Fibroblast of lung (primary cell): Measurements from ENCODE around the gene VPS33B. TPM values are rescaled to one million over a fixed set of nuclear protein-coding genes. Genes with fewer than 3 reads are reported as not detected.
"Not testable (repeated sequence)": the region's sequence is repeated elsewhere in the genome, so short reads cannot be mapped to it uniquely, and the experiment has no call there.

ENCODE experiments used
- DNase-seq, 2 donors: peaks; one replicate each; pipeline versions ENCODE4 v3.0.0 to v3.0.0-alpha.2; 2010; ENCODE audit warnings: low read depth in 2 of 2
- H2AFZ ChIP-seq: 2 replicates; pipeline ENCODE4 v1.5.1; 2012; ENCODE audit warnings: low read length, control low read depth, inconsistent platforms
- H3K27ac ChIP-seq: 2 replicates; pipeline ENCODE4 v1.5.1; 2011; ENCODE audit warnings: low read length, control low read depth; ENCODE audit not compliant: insufficient read depth
- H3K27me3 ChIP-seq: 2 replicates; pipeline ENCODE4 v1.5.1; 2011; ENCODE audit warnings: mild to moderate bottlenecking, low read length; ENCODE audit not compliant: control insufficient read depth, insufficient read depth
- H3K36me3 ChIP-seq: 2 replicates; pipeline ENCODE4 v1.5.1; 2011; ENCODE audit warnings: low read length; ENCODE audit not compliant: control insufficient read depth, insufficient read depth
- H3K4me1 ChIP-seq: 2 replicates; pipeline ENCODE4 v1.5.1; 2011; ENCODE audit warnings: low read length; ENCODE audit not compliant: control insufficient read depth, insufficient read depth; ENCODE audit errors: extremely low read depth
- H3K4me2 ChIP-seq: 2 replicates; pipeline ENCODE4 v1.5.1; 2011; ENCODE audit warnings: low read length, control low read depth; ENCODE audit not compliant: insufficient read depth; ENCODE audit errors: extremely low read depth
- H3K4me3 ChIP-seq, 4 experiments: fragments of 200-600 bp in 1 of 4; sonication (generic) in 1 of 4; replicated peaks in 1 of 4; 2 replicates each; pipeline ENCODE4 v1.5.1; 2011 to 2016; ENCODE audit warnings: low read length in 4 of 4, low read depth in 3 of 4, mild to moderate bottlenecking in 3 of 4, control low read depth in 2 of 4, inconsistent platforms in 1 of 4, mixed read lengths in 1 of 4; ENCODE audit not compliant: insufficient read depth in 1 of 4; ENCODE audit errors: control extremely low read depth in 1 of 4
- H3K79me2 ChIP-seq: 2 replicates; pipeline ENCODE4 v1.5.1; 2012; ENCODE audit warnings: mild to moderate bottlenecking, low read length, inconsistent platforms; ENCODE audit not compliant: control insufficient read depth, insufficient read depth
- H3K9ac ChIP-seq: 2 replicates; pipeline ENCODE4 v1.5.1; 2011; ENCODE audit warnings: mild to moderate bottlenecking, low read length, control low read depth; ENCODE audit not compliant: insufficient read depth
- H3K9me3 ChIP-seq: 2 replicates; pipeline ENCODE4 v1.5.1; 2012; ENCODE audit warnings: low read depth, low read length; ENCODE audit not compliant: control insufficient read depth, insufficient read depth
- H4K20me1 ChIP-seq: 2 replicates; pipeline ENCODE4 v1.5.1; 2011; ENCODE audit warnings: low read length; ENCODE audit not compliant: control insufficient read depth, insufficient read depth; ENCODE audit errors: extremely low read depth
- EZH2 ChIP-seq: IDR thresholded peaks from 2 replicates; pipeline ENCODE4 v1.5.1; 2012; ENCODE audit warnings: low read length, control low read depth, mild to moderate bottlenecking; ENCODE audit errors: missing control alignments
- polyA plus RNA-seq, 2 donors: library from polyadenylated mRNA; depleted of rRNA in 1 of 2; stranded (reverse) in 1 of 2; unstranded in 1 of 2; fragments of >200 nt; gene quantifications; 2 replicates each; pipeline ENCODE4 v1.2.1, GENCODE V29; 2011 to 2012; ENCODE audit warnings: missing spikeins in 1 of 2
- total RNA-seq: library from RNA; depleted of rRNA; stranded (reverse); fragments of >200 nt; gene quantifications from 2 replicates; pipeline ENCODE4 v1.2.1, GENCODE V29; 2014
- TF ChIP-seq, protein P1 (sequence below), 2 donors: IDR thresholded peaks in 1 of 2; conservative IDR thresholded peaks in 1 of 2; 1 replicate in 1 of 2; 2 replicates in 1 of 2; pipeline ENCODE4 v1.5.1; 2011 to 2012; ENCODE audit warnings: low read length in 2 of 2, control low read depth in 1 of 2, inconsistent platforms in 1 of 2, low read depth in 1 of 2, mild to moderate bottlenecking in 1 of 2

Gene VPS33B
- total and polyA plus RNA-seq, 2 donors (not counting 1 experiment from before 2014, with no cell fraction given): 11.2 TPM

DNA sequence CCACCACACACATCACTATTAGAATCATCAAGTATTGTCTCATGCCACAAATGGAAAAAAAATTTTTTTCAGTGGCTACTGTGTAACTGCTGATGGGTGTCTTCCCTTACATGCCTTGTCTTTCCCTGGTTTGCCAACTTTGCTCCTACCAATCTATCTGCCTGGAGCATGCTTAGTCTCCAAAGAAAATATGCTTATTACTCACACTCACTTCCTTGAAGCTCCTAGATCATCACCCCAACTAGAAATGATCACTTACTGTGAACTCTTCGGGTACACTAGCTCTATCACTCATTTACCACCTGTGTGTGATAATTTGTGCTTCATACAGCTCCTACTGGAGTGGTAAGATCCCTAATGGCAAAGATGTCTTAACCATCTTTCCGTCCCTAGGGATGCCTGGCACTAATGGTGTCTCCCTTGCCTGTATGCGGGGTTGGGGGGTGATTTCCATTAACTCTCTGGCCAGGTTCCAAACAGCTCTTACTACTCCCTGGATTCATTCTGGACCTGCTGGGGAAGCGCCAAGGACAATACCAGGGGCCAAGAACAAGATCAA, 799 bp downstream of the VPS33B start:
- Histone ChIP-seq H3K79me2 (peaks cover 31% of the 10 kb centered on the region), H4K20me1 (no peaks in the 10 kb centered on the region), H3K27me3 (no peaks in the 10 kb centered on the region), H3K9ac (peak overlapping the region; percentile 82), H2AFZ (peak overlapping the region; percentile 97), H3K27ac (peak overlapping the region; percentile 80), H3K36me3 (no peaks in the 10 kb centered on the region), H3K4me2 (peak overlapping the region; percentile 95), H3K9me3 (no peaks in the 10 kb centered on the region), H3K4me1 (no peaks in the 10 kb centered on the region), H3K4me3 (peak overlapping the region; percentile 88 to 97 (median 92))
- DNase-seq: peak in 1 of 2 donors; percentile 17
- TF ChIP-seq, protein P1, sequence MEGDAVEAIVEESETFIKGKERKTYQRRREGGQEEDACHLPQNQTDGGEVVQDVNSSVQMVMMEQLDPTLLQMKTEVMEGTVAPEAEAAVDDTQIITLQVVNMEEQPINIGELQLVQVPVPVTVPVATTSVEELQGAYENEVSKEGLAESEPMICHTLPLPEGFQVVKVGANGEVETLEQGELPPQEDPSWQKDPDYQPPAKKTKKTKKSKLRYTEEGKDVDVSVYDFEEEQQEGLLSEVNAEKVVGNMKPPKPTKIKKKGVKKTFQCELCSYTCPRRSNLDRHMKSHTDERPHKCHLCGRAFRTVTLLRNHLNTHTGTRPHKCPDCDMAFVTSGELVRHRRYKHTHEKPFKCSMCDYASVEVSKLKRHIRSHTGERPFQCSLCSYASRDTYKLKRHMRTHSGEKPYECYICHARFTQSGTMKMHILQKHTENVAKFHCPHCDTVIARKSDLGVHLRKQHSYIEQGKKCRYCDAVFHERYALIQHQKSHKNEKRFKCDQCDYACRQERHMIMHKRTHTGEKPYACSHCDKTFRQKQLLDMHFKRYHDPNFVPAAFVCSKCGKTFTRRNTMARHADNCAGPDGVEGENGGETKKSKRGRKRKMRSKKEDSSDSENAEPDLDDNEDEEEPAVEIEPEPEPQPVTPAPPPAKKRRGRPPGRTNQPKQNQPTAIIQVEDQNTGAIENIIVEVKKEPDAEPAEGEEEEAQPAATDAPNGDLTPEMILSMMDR (conservative IDR thresholded peaks at IDR 0.05 in 1 of 2, IDR thresholded peaks at IDR 0.05 in 1 of 2; ENCODE audit: low read depth in 1 of 2, low read length in 2 of 2): no peak
- TF ChIP-seq EZH2: no peak

GRCh38 chr15:91018158-91018557, 4.2 kb downstream of the VPS33B start:
- H3K79me2 ChIP-seq: peaks cover 31% of the 10 kb centered on the region
- no peak for DNase-seq
- no peak overlapping the region for H3K4me3 ChIP-seq
- H3K4me1 ChIP-seq: no peaks in the 10 kb centered on the region
- no peaks in the 10 kb centered on the region for H3K36me3 ChIP-seq
- H3K9ac ChIP-seq: no peak overlapping the region
- no peak overlapping the region for H3K27ac ChIP-seq
- no peak overlapping the region for H2AFZ ChIP-seq
- H3K27me3 ChIP-seq: no peaks in the 10 kb centered on the region
- H4K20me1 ChIP-seq: no peaks in the 10 kb centered on the region
- H3K9me3 ChIP-seq: no peaks in the 10 kb centered on the region
- H3K4me2 ChIP-seq: no peak overlapping the region
- TF ChIP-seq, protein P1 (conservative IDR thresholded peaks at IDR 0.05 in 1 of 2, IDR thresholded peaks at IDR 0.05 in 1 of 2; ENCODE audit: low read depth in 1 of 2, low read length in 2 of 2): no peak
- no peak for TF ChIP-seq EZH2

DNA sequence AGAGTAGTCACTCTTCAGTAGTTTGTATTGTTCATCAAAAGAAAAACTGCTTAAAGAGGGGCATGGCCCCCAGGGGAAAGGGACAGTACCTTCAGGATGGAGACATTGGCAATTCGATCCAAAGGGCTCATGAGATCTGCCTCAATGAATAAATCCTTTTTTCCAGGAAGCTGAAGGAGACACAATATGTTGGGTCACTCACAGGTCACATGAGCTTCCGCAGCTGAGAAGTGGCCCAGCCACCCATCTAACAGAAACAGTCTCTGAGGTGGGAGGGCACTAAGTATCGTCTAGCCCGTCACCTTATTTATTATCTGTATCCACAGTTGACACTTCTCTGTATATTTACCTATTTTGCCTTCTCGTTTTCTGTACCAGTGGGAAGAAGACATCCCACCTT, 4.7 kb downstream of the VPS33B start:
- Histone ChIP-seq H4K20me1 (no peaks in the 10 kb centered on the region), H3K4me3 (no peak overlapping the region), H3K27ac (no peak overlapping the region), H3K4me2 (no peak overlapping the region), H3K9ac (no peak overlapping the region), H3K79me2 (peaks cover 31% of the 10 kb centered on the region), H3K4me1 (no peaks in the 10 kb centered on the region), H2AFZ (no peak overlapping the region), H3K36me3 (no peaks in the 10 kb centered on the region), H3K27me3 (no peaks in the 10 kb centered on the region), H3K9me3 (no peaks in the 10 kb centered on the region)
- no peak for DNase-seq
- TF ChIP-seq EZH2: no peak
- TF ChIP-seq, protein P1 (conservative IDR thresholded peaks at IDR 0.05 in 1 of 2, IDR thresholded peaks at IDR 0.05 in 1 of 2; ENCODE audit: low read depth in 1 of 2, low read length in 2 of 2): no peak

GRCh38 chr15:91013701-91014100, 8.7 kb downstream of the VPS33B start:
- DNase-seq, H3K4me2 ChIP-seq, H3K4me1 ChIP-seq, H3K27ac ChIP-seq, H3K27me3 ChIP-seq, H3K9ac ChIP-seq, H2AFZ ChIP-seq, H3K4me3 ChIP-seq, H3K36me3 ChIP-seq, H3K9me3 ChIP-seq, H4K20me1 ChIP-seq: not testable (repeated sequence)
- peaks cover 11% of the 10 kb centered on the region for H3K79me2 ChIP-seq
